HG03565 (cell line): Measurements from ENCODE around the gene GALNT8.
"Not testable (repeated sequence)": the region's sequence is repeated elsewhere in the genome, so short reads cannot be mapped to it uniquely, and the experiment has no call there.

Experiments used
- ATAC-seq: cut with Tn5 transposase; IDR thresholded peaks from one replicate; pipeline ENCODE4 v1.9.1; 2021; ENCODE audit warnings: mild to moderate bottlenecking, moderate library complexity; ENCODE audit not compliant: unreplicated experiment

The GALNT8 gene, protein sequence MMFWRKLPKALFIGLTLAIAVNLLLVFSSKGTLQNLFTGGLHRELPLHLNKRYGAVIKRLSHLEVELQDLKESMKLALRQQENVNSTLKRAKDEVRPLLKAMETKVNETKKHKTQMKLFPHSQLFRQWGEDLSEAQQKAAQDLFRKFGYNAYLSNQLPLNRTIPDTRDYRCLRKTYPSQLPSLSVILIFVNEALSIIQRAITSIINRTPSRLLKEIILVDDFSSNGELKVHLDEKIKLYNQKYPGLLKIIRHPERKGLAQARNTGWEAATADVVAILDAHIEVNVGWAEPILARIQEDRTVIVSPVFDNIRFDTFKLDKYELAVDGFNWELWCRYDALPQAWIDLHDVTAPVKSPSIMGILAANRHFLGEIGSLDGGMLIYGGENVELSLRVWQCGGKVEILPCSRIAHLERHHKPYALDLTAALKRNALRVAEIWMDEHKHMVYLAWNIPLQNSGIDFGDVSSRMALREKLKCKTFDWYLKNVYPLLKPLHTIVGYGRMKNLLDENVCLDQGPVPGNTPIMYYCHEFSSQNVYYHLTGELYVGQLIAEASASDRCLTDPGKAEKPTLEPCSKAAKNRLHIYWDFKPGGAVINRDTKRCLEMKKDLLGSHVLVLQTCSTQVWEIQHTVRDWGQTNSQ

DNA sequence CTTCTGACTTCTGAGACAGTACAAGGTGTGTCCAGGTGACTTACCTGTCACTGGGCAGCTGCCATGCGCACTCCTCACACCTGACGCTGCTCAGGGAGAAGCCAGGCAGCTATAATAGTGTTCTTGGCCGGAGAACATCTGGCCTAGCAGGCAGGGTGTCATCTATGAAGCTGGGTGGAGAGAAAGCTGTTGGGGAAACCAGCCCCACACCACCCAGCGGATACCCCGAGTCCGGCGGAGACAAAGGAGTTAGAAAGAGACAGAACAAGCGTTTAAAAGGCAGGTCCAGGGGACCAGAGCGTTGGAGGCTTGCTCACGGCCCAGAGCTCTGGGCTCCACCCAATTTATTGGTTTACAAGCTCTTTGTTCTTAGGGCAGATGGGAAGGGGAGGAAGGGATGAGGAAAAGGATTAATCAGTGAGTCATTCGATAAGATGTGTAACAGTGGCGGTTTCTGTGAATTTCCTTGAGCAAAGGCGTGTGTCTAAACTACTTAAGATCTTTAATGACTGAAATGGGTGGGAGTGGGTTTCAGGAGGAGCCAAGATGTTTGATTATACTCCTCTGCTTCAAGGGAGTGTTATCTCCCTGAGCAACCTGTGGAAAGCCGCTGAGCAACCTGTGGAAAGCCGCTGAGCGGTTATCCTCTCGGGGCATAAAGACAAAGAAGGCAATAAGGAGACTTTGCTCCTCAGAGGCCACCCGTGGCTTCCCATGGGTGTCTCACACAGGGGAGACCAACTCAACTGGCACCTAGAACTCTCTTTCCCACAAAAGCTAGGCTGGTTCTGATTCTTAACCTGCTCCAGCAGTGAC is at the start of gene GALNT8:
GALNT8 (plus strand) TSS at position 580 of the 816 bp plus-strand sequence. CDS start 278 bp downstream, outside the sequence.
- ATAC-seq: no peak

DNA sequence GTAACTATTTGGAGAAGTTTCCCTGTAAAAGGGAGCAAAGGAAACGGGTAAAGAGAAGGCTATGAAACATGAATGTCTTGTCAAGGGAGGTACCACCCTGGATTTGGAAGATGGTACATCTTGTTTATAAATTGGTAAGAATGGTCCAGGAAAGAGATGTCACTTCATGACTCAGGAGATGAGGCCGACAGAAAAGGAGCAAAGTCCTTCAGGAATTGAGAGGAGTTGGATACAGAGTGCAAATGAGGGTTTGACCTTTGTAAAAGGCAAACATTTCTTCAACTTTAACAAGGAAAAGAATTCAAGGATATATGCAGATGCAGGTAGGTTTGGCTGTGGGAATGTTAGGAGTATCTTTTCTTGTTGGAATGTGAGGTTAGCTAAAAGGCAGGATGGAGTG is 40.5 kb upstream of the GALNT8 start:
- ATAC-seq: no peak

DNA sequence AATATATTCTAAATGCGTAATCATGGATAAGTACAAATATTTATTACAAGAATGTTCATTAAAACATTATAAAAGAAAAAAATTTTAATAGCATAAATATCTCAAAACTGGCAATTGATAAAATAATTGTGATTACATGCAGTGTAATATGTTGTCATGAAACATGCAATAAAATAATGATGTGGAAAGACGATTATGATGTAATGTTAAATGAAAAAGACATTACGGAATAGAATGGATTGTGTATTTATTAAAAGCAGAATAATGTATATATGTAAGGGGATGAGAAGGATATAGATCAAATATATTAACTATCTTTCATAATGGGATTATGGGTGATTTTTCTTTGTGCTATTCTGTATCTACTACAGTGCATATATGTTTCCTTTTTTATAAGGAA is 38.5 kb upstream of the GALNT8 start:
- ATAC-seq: no peak

DNA sequence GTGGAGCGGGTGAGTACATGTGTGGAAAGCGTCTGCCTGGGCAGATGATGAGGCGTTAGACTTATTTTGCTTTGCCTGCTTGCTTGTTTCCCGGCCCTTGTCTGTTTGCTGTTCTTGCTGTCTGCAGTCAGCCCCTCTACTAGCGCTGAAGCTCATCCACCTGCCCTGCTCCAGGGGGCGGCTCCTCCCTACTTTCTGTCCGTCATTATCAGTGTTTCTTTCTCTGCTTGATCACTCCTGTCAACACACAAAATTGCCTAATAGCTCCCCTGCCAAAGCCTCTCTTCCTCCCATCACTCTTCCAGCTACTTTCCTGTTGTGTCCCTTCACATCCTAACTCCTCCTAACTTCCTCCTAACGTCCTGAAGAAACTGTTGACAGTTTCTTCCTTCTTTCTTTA is 34.9 kb upstream of the GALNT8 start:
- no peak for ATAC-seq

DNA sequence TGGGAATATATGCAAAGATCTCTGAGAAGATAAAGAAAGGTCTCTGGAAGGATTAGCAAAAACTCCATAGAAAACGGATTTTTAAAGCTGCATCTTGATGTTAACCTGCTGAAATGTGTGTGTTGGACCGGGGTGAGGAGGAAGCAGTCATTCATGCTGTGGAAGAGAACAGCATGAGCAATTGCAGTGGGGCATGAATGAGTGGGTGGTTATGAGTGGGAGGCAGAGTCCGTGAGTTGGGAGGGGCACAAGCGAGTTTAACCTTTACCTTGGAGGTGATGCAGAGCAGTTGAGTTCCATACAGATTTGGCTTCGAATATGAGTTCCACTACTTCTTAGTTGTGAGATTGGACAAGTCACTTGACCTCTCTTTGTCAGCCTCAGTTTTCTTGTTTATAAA is 29.4 kb upstream of the GALNT8 start:
- ATAC-seq: no peak

DNA sequence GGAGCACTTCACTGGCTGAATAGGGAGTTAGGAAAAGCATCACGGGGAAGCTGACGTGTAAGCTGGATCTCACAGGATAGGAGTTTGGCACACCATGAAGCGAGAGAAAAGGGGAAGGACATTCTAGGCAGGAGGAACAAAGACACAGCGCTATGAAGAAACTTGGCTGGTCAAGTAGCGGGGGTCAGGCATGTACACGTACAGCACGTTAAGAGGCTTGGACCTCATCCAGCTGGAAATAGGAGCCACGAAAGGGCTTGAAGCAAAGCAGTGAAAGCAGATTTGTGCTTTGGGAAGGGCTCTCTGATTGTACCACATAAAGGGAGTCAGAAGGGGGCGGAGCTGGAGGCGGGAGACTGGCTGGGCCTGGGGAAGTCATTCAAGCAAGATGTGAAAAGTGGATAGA is 19.6 kb upstream of the GALNT8 start:
- ATAC-seq: no peak

DNA sequence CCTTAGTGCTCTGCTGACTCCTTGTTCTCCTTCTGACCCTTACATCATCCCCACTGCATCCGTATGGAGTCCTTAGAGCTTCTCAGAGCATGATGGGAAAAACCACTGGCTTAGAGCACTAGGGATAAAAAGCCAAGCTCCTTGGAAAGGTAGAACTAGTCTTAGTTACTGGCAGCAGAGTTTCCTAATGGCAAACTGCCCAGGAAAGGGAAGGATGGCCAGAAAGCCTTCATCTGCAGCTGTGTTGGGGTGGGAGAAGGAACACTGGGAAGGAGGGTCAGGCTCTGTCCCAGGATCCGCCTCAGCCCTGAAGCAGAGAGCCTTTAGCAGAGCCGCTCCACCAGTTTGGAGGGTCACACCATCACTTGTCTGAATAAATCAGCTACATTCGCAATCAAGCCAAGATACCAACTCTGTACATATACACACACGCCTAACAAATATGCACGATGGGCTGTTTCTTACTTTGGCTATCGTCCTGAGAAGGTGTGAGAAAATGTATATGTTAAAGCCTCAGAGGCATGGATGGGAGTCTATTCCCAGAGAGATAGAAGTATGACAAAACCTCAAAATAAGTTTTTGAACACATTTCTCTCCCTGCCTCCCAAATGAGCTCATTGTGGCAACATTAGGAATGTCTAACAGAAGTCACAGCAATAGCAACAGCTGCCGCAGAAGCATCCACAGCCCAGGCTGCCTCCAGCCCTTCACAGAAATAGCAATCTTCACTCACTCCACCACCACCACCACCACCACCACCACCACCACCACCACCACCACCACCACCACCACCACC is 18.6 kb upstream of the GALNT8 start:
- ATAC-seq: no peak

DNA sequence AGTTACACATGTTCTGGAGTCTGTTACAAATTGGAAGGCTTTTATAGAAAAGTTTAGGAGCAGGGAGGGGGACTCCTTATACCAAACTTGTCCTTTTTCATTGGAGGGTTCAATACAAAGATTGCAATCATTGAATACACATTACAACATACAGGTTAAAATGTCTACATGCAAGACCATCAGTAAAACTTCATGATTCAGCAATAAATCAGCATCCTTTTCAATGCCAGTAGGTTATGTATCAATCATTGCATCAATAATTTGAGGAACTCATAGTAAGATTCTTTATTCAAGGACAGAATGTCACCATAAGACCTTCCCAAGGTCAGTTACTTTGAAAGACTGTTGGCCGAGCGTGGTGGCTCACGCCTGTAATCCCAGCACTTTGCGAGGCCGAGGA is 16.5 kb upstream of the GALNT8 start:
- no peak for ATAC-seq

DNA sequence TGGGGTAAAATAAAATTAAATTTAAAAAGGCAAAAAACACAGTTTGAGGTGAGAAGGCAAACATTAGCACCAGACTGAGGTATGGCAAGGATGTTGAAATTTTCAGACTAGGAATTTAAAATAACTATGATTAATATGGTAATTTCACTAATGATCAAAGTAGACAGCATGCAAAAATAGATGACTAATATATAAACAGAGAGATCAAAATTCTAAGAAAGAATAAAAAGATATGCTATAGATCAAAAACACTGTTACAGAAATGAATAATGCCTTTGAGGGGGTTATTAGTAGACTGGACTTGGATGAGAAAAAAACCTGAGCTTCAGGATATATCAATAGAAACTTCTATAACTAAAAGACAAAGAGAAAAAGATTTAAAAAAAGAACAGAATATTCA is 14.4 kb upstream of the GALNT8 start:
- no peak for ATAC-seq

DNA sequence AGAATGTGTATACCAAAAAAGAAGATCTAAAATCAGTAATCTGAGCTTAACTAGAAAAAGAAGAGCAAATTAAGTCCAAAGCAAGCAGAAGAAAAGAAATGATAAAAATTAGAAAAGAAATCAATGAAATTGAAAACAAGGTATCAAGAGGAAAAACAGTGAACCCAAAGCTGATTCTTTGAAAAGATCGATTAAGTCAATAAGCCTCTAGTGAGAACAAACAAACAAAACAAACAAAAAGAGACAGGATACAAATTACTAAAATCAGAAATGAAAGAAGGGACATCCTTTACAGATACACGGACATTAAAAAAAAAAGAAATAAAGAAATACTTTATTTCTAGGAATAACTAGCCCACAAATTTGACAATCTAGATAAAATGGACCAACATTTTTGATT is 12.9 kb upstream of the GALNT8 start:
- no peak for ATAC-seq

DNA sequence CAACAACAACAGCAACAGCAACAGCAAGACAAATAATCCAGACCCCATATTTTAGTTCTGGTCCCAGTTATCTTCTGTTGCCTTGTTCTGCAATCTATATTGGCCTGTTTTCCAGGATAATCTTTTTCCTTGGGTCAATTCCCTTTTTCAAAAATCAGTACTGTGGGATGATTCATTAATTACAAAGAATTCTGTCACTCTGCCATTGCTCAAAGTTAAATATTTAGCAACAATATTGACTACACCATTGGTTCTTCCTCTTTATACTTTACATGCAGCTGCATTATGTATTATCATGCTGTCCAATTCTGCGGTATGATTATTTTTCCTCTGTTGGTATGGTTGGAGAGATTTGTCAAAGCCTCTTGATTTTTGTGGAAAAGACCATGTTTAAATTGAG is 10.1 kb upstream of the GALNT8 start:
- no peak for ATAC-seq

DNA sequence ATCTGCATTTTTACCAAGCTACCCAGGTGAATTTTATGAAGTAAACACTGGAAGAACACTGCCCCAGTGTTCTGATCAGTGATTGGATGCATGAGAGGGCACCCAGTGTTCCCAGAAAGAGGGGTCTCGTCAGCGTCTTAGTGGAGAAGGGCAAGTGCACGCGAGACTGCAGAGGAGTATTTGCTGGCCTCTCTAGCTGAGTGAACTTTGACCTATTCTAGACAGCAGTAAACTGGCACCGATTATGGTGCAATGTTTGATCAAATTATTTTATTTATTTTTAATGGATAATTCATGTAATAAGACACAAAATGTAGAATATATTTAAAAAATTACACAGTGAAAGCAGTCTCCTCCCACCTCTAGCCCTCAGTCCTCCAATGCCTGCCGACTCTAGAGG is 5.3 kb upstream of the GALNT8 start:
- ATAC-seq: no peak

DNA sequence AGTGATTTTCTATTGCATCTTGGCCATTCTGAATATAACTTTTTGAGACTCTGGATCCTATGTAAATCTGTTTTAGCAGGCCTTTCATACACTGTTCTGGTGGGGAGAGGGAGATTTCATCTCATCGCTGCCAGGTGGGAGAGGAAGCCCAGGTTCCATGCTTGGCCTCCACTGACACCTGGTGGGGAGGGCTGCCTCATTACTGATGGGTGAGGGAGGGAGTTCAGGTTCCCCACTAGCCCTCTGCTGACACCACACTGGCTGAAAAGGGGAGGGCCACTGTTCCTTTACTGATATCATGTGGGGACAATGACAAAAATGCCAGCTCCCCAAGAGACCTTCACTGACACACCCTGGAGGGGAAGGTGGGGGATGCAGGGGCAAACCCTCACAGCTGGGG is 2.4 kb upstream of the GALNT8 start:
- ATAC-seq: no peak

DNA sequence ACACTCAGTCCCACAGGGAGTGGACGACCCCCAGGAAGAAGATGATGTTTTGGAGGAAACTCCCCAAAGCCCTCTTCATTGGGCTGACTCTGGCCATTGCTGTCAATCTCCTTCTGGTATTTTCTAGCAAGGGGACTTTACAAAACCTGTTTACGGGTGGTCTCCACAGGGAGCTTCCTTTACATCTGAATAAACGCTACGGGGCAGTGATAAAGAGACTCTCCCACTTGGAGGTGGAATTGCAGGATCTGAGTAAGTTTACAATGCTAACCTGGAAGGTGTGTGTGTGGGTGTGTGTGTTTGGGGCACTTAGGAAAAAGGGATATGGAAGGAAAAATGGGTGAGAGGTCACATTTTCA is 416 bp downstream of the GALNT8 start:
- no peak for ATAC-seq

DNA sequence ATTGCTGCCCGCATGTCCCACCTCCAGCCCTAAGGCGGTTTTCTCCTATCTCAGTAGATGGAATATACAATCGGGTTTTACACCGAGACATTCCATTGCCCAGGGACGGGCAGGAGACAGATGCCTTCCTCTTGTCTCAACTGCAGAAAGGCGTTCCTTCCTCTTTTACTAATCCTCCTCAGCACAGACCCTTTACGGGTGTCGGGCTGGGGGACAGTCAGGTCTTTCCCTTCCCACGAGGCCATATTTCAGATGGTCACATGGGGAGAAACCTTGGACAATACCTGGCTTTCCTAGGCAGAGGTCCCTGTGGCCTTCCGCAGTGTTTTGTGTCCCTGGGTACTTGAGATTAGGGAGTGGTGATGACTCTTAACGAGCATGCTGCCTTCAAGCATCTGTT is 1.4 kb downstream of the GALNT8 start:
- not testable (repeated sequence) for ATAC-seq

DNA sequence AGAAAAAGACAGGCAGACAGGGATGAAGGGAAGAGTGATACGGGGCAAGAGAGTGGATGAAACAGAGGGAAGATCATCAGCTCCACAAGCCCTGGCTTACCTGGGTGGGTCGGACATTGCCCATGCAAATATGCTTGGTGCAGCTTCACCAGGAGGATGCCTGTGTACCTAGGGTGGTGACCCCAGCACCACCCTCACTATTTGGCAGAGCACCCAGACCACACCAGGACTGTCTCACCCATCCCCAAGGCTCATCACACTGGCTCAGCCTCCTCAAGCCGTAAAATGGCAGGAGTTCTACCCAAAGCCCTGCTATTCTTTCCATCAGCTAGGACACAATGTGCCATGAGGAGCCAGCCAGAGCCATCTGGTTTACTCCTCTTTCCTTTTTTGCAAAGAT is 3.0 kb downstream of the GALNT8 start:
- ATAC-seq: no peak

DNA sequence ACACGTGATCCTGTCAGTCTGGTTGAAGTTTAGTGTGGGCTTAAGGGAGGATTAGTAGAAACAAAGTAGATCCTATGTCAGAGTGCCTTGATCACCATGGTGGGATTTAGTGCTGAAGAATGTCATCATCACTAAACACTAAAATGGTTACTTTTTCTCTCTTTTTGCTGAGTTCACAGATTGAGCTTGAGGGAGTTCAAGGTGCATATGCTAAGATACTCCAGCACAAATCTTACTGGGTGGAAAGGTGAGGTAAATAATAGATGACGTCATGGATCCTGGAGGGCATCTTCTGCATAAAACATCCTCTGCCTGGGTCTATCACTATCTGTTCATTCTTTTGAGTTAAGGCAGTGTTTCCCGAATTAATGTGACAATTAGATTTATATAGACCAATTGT is 4.9 kb downstream of the GALNT8 start:
- no peak for ATAC-seq

DNA sequence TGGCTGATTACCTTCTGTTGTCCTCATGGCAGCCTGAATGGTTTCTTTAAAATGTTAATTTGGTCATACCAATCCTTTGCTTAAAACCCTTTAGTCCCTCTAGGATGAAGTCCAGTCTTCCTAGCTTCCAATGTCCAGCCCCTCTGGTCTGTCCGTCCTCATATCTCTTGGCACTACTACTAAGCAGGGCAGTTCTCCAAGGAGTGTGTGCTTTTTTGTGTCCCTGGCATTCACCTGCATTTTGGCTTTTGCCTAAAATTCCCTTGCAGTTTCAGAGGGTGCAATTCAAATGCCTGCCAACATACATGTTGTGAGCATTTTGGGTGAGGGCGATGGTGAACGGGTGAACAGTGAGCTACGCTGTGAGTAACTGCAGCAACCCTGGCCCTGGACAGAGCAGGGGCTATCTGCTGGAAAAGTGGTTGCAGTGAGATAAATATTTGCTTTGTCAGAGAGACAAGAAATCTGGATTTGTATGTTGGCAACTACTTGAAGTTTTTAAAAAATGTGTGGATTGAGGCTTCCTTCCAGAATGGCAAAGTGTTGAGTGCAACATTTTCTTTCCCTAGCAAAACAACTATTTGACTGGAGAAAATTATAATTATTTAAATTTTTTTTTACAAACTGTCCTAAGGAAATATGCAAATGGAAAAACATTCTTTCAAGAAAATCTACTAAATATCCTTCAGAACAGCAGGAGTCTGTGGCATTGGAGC is 14.6 kb downstream of the GALNT8 start:
- no peak for ATAC-seq

DNA sequence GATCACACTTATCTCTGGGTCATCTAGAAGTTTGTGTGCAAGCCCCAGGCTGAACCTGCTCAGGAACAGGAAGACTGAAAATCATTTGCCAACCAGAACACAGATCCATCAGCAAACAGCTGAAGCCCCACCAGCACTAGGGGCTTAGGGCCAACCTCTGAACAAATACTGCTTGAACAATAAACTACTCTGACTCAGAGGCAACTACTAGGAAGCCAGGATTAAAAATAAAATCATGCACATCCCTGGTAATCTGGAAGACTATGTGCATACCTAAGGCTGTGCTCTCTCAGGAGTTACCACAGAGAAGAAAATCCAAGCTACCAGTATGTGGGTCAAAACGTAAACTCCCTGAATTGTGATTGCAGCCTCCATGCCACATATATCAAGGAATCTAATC is 15.9 kb downstream of the GALNT8 start:
- ATAC-seq: no peak

DNA sequence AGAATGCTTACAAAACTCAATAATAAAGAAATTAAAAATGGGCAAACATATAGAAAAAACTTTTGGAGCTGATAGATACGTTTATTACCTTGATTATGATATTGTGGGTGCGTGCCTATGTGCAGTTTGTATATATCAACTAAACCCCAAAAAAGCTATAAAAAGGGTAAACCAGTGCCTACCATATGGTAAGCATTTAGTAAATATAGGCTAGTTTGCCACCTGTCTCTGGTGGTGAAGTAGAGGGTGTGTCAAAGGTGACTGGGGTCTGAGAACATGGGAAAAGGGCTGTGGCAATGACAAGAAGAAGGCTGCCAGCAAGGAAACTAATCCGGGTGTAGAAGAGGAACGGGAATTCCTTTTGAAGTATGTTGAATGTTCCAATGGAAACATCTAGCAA is 18.3 kb downstream of the GALNT8 start:
- no peak for ATAC-seq
